Left lung (tissue), 10 donors: ENCODE measurements around the gene HOXA2. TPM values are rescaled to one million over a fixed set of nuclear protein-coding genes. Genes with fewer than 3 reads are reported as not detected.

ENCODE experiments used
- ATAC-seq: fragments of 200-7000 bp; cut with Tn5 transposase; one replicate; pipeline ENCODE4 v1.9.1; 2020; ENCODE audit warnings: moderate library complexity
- DNase-seq, 4 donors: peaks; one replicate each; pipeline ENCODE4 v3.0.0-alpha.2; 2013 to 2020
- H3K27ac ChIP-seq, 2 donors: fragments of 200-600 bp; sonication (generic) in 1 of 2; one replicate each; pipeline versions ENCODE4 v1.5.0 to v1.8.0; 2020 to 2021
- H3K27me3 ChIP-seq, 2 donors: fragments of 200-600 bp; sonication (generic) in 1 of 2; one replicate each; pipeline versions ENCODE4 v1.5.0 to v1.8.0; 2020 to 2021
- H3K36me3 ChIP-seq, 2 donors: fragments of 200-600 bp; sonication (generic) in 1 of 2; one replicate each; pipeline versions ENCODE4 v1.5.0 to v1.8.0; 2020 to 2021
- H3K4me1 ChIP-seq, 2 donors: fragments of 200-600 bp; one replicate each; pipeline ENCODE4 v1.8.0; 2021
- H3K4me3 ChIP-seq, 2 donors: fragments of 200-600 bp; sonication (generic) in 1 of 2; one replicate each; pipeline versions ENCODE4 v1.5.0 to v1.8.0; 2020 to 2021; ENCODE audit warnings: mild to moderate bottlenecking in 1 of 2
- H3K9me3 ChIP-seq, 2 donors: fragments of 200-600 bp; sonication (generic) in 1 of 2; one replicate each; pipeline versions ENCODE4 v1.5.0 to v1.8.0; 2020 to 2021
- intact Hi-C, 2 donors: fragments of 100-400 bp; cut with DNase I; formaldehyde crosslinking; loops; one replicate each; pipeline versions ENCODE4 v1.11.2 to v1.14.2; 2022
- polyA plus RNA-seq, 6 donors: library from polyadenylated mRNA; unstranded; fragments of 120-200 nt; gene quantifications; one replicate each; pipeline ENCODE4 v1.2.1, GENCODE V29; 2013; ENCODE audit not compliant: insufficient read length in 6 of 6
- total RNA-seq, 2 donors: library from RNA; stranded (reverse); fragmentation: NEBNext Ultra II Directional; extraction: Animal tissue kit (Norgen Biotek cat#: 25700); gene quantifications; one replicate each; pipeline ENCODE4 v1.2.1, GENCODE V29; 2021
- TF ChIP-seq, protein P1 (sequence below), 2 donors: fragments of 200-600 bp; sonication (generic) in 1 of 2; IDR thresholded peaks; one replicate each; pipeline versions ENCODE4 v1.5.0 to v1.8.0; 2021; ENCODE audit warnings: antibody characterized with exemption in 2 of 2
- donor health status: DM: no; HTN: yes; CAD: no.
- donor health status: DM: no; HTN: no; CAD: no.

HOXA2 gene
- total and polyA plus RNA-seq, 8 donors = 0.61 to 19.6 (median 17.6) TPM

DNA sequence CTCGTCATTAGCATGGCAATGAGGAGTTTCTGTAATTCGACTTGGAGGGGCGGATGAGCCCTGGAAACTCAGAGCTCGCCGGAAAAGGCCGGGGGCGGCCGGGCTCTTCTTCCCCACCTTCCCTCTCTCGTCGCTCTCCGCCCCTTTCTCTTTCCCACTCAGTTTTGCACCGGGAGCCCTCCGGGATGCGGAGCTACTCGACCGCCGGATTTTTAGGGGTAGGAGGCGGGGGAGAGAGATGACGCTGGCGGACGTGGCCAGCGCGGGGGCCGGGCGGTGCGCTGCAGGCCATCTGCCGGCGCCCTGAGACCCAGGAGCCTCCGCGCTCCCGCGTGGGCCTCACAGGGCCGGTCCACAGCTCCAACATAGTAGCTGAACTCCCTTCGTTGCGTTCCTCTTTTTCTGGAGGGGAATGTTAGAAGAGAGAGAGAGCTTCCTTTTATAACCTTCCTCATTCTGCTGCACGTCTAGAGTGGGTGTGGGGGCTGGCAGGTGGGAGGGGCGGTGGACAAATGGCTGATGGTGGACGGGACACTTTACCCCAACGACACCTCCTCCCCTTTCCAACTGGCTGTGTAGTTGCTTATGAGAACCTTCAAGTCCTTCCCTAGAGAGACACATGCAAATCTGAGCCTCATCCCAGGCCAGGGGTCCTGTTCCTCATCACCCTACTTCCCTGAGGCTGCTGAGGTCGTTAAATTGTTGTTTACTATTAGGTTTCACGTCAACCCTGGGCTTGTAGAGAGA is 5.5 kb downstream of the HOXA2 start:
- intact Hi-C loops = loop anchor here in 1 of 2 donors (5.0 kb wide), 2 partner anchors 45 to 240 kb away; partner anchors contain the start of gene HOXA5
- ATAC-seq = peak; percentile 68
- Histone ChIP-seq H3K27ac (peak overlapping the region; percentile 88 to 90), H3K27me3 (peaks cover 13 to 100% of the 10 kb centered on the region in 2 donors), H3K4me1 (peaks cover 4 to 45% of the 10 kb centered on the region in 2 donors), H3K9me3 (no peaks in the 10 kb centered on the region), H3K4me3 (peak overlapping the region; percentile 59 to 88), H3K36me3 (peaks cover 0 to 6% of the 10 kb centered on the region in 2 donors)
- DNase-seq = peak in 3 of 4 donors; percentile 52 to 87 (median 66)
- TF ChIP-seq, protein P1, sequence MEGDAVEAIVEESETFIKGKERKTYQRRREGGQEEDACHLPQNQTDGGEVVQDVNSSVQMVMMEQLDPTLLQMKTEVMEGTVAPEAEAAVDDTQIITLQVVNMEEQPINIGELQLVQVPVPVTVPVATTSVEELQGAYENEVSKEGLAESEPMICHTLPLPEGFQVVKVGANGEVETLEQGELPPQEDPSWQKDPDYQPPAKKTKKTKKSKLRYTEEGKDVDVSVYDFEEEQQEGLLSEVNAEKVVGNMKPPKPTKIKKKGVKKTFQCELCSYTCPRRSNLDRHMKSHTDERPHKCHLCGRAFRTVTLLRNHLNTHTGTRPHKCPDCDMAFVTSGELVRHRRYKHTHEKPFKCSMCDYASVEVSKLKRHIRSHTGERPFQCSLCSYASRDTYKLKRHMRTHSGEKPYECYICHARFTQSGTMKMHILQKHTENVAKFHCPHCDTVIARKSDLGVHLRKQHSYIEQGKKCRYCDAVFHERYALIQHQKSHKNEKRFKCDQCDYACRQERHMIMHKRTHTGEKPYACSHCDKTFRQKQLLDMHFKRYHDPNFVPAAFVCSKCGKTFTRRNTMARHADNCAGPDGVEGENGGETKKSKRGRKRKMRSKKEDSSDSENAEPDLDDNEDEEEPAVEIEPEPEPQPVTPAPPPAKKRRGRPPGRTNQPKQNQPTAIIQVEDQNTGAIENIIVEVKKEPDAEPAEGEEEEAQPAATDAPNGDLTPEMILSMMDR (IDR thresholded peaks at IDR 0.05) = no peak

DNA sequence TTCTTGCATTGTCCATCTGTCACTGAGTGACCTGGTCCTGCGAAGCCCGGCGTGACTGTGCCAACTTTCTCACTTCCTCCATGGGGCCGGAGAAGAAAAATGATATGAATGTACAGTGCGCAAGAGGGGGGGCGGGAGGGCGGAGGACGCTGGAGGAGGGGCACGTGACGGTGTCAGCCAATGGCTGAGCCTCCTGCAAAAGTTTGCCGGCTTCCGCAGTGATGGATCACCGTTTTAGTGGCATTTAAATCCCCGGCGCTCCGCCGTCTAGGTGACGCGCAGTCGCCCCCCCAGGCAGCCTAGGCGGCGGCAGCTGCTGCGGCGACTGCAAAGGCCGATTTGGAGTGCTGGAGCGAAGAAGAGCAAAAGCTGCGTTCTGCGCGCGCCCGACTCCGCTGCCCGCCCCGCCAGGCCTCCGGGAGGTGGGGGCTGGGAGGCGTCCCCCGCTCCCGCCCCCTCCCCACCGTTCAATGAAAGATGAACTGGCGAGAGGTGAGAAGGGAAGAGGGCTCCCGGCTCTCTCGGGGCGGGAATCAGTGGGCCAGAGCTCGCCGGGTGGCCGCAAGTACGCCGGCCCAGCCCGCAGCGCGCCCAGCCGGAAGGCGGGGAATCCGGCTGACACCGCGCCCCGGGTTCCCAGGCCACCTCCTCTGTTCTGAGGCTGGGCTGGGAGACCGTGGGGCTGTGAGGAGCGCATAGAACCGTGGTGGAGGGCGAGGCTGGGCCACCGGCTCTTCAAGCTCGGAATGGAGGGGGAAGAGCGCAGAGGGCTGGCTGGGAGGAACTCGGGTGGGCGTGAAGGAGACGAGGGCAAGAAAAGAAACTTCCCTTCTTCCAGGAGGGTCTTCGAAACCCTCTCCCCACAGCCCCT is 6.4 kb downstream of the HOXA2 start, which contains the start of gene HOXA1:
Gene HOXA1 (minus strand): TSS at position 104 of the 871 bp plus-strand sequence. CDS start 88 bp downstream, at position 16.
- Histone ChIP-seq H3K9me3 (no peaks in the 10 kb centered on the region), H3K4me1 (peaks cover 4 to 37% of the 10 kb centered on the region in 2 donors), H3K27me3 (peaks cover 13 to 100% of the 10 kb centered on the region in 2 donors), H3K4me3 (peak within 1 kb of the TSS; percentile 59 to 88), H3K27ac (peak within 1 kb of the TSS; percentile 88 to 90), H3K36me3 (peaks cover 0 to 6% of the 10 kb centered on the region in 2 donors)
- TF ChIP-seq, protein P1 (IDR thresholded peaks at IDR 0.05) = no peak
- intact Hi-C loops = loop anchor here in 1 of 2 donors (5.0 kb wide), 2 partner anchors 46 to 239 kb away; partner anchors contain the start of gene HOXA5
- peak; percentile 86 to 95 (median 88) for DNase-seq
- peak; percentile 81 for ATAC-seq

DNA sequence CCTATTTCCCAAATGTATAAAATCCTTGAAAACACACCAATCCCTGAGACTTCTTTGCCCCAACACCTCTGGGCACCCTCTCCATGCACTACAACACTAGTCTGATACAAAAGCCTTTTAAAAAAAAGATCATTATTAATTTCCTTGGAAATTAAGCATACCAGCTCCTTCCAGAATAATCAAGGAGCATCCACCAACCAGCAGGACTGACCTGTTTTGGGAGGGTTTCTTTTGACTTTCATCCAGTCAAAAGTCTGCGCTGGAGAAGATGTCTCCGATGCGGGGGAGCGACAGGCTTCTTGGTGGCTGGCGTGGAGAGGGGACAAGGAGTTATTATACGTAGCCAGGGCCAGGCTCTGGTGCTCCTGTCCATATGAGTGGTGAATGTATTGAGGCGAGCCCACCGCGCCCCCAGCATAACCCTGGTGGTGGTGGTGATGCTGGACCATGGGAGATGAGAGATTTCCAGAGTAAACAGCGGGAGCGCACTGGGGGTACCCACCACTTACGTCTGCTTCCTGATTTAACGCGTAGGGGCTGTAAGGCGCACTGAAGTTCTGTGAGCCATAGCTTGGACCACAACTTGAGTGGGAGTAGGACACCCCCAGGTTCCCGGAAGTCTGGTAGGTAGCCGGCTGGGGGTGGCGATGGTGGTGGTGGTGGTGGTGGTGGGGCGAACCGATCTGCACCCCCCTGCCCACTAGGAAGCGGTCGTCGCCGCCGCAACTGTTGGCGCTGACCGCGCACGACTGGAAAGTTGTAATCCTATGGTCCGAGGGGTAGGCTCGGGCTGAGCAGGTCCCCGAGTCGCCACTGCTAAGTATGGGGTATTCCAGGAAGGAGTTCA is 7.2 kb downstream of the HOXA2 start:
- no peak for ATAC-seq
- peak overlapping the region; percentile 59 to 88 for H3K4me3 ChIP-seq
- peak in 1 of 4 donors; percentile 82 for DNase-seq
- TF ChIP-seq, protein P1 (IDR thresholded peaks at IDR 0.05) = no peak
- H3K27ac ChIP-seq = peak overlapping the region in 1 of 2 donors; percentile 88
- H3K36me3 ChIP-seq = no peaks in the 10 kb centered on the region
- peaks cover 3 to 32% of the 10 kb centered on the region in 2 donors for H3K4me1 ChIP-seq
- H3K27me3 ChIP-seq = peaks cover 21 to 100% of the 10 kb centered on the region in 2 donors
- intact Hi-C loops = loop anchor here in 1 of 2 donors (5.0 kb wide), 2 partner anchors 47 to 238 kb away; partner anchors contain the start of gene HOXA5
- no peaks in the 10 kb centered on the region for H3K9me3 ChIP-seq

DNA sequence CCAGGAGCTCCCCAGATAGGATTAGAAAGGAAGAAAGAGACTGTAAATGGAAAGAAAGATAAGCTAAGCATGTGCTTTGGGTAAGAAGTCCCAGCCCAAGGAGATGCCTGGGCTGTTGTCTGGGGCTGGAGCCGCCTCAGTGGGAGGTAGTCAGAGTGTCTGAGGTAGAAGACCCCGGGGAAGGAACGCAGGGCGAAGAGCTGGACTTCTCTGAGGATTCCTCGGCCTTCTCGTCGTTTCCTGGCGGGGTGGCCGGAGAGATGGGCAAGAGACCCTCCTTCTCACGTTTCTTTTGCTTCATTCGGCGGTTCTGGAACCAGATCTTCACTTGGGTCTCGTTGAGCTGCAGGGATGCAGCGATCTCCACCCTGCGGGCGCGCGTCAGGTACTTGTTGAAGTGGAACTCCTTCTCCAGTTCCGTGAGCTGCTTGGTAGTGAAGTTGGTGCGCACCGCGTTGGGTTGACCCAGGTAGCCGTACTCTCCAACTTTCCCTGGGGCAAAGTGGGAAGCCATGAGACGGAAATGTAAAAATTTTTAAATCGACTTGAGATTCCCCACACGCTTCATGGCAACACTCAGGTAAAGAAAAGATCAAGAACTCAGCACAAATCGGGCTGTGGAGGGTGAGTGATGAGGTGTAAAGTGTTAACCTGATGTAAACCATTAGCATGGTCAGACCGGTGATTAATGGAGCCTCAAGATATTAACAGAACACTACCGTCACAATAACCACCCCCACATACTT is 8.0 kb downstream of the HOXA2 start:
- ATAC-seq (no peak), DNase-seq (no peak)
- H3K27me3 ChIP-seq = peaks cover 21 to 100% of the 10 kb centered on the region in 2 donors
- no peaks in the 10 kb centered on the region for H3K36me3 ChIP-seq
- peaks cover 0 to 32% of the 10 kb centered on the region in 2 donors for H3K4me1 ChIP-seq
- no peak overlapping the region for H3K27ac ChIP-seq
- TF ChIP-seq, protein P1 (IDR thresholded peaks at IDR 0.05) = no peak
- intact Hi-C loops = loop anchor here in 1 of 2 donors (5.0 kb wide), 2 partner anchors 48 to 237 kb away; partner anchors contain the start of gene HOXA5
- H3K9me3 ChIP-seq = no peaks in the 10 kb centered on the region
- H3K4me3 ChIP-seq = no peak overlapping the region
